ENCODE data around the gene ILRUN.
"Not testable (repeated sequence)": the region's sequence is repeated elsewhere in the genome, so short reads cannot be mapped to it uniquely, and the experiment has no call there.

- not testable (repeated sequence) for TF ChIP-seq CTCF (IDR thresholded peaks at IDR 0.05); REST (IDR thresholded peaks at IDR 0.05; ENCODE audit: insufficient read depth in 1 of 2, low read depth in 2 of 2, low read length in 1 of 2); POLR2AphosphoS5 (IDR thresholded peaks at IDR 0.05; ENCODE audit: low read depth, low read length); TCF7L2 (IDR thresholded peaks at IDR 0.05; ENCODE audit: low read depth, low read length); SIN3A (IDR thresholded peaks at IDR 0.05; ENCODE audit: borderline replicate concordance, insufficient read depth, low read depth, low read length)
Observed at GRCh38 chr6:34650232-34650631, 46.3 kb downstream of the ILRUN start.

Measured in Panc1 (cell line).